Endometrium (tissue), 2 donors: ENCODE results near the gene PTPRG.
"Not testable (repeated sequence)": the region's sequence is repeated elsewhere in the genome, so short reads cannot be mapped to it uniquely, and the experiment has no call there.

Experiments
- FAIRE-seq: peaks from 2 replicates; lab custom pipeline; 2012; peaks lifted over from hg19 to GRCh38; lab: Jason Lieb, UNC
- donor health status: control.
- donor health status: control.

Gene PTPRG

DNA sequence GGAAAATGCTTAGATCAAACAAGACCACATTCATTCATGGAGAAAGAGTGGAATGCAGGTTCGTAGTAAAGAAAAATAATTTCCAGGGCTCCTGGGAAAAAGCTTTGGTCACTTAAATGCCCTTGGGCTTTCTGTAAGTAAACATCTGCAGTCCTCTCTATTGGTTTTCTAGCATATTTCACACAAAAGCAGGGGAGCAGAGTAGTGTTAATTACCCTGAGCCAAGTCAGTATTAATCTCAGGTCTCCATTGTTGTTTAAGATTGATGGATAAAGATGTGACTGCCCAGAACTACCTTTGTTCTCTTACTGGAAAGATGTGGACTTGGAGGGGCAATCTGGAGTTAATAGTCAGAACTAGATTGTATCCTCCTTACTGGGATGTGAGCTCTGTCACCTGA, 242.6 kb downstream of the PTPRG start:
- FAIRE-seq = no peak

DNA sequence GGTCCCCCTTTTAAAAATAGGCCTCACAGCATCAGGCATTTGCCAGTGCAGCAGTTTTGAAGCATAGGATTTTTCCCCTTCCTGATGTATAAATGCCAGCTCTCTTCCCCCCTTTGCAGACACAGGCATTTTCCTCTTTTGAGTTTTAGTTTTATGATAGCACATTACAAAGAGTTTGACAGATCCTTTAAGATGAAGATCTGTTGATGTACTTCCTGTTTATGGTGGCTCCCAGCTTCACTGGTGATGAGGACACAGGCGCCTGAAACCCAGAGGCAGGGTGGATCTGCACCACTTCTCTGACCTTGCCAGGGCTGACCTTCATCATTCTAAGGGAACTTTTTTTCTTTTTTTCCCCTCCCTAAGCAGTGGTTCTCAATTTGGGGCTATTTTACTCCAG, 243.4 kb downstream of the PTPRG start:
- no peak for FAIRE-seq

DNA sequence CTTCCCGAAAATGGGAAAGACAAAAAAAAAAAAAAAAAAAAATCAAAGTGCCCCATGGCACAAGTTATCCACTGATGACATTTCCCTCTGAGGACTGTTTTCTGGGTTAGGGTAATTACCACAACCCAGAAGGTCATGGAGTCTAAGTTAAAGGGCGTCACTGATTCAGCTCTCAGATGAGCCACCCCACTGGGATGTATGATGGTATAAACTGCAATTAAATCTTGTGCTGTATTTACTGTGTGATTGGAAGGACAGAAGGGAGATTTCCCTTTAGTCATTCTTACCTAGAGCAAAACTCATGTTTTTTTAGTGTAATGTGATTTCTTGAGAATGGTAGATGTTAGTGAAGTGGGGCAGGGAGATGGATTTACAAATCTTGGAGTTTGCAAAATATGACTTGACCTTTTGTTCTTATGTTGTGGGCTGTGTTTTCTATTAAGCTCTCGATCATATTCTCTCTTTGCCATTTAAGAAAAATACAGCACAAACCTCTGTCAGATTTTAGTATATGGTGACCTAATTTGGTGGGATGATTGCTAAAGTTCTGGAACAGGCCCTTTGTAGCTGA, 244.2 kb downstream of the PTPRG start:
- no peak for FAIRE-seq

DNA sequence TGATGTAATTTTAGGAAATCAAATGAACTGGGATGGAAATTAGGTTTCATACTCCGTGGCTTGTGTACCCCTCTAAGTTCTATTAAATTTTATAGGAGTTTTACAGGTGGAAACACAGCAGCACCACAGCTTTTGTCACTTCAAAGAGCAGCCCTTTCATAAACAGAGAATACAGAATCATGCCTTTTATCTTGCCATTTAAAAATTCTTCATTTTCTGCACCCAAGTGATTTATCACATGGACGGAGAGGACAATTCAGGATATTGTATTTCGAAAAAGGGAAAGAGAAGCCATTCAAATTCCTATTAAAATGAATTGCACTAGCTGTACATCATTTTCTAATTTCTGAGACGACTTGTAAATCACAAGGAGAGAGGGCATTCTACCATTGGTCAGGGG, 245.4 kb downstream of the PTPRG start:
- FAIRE-seq = no peak

DNA sequence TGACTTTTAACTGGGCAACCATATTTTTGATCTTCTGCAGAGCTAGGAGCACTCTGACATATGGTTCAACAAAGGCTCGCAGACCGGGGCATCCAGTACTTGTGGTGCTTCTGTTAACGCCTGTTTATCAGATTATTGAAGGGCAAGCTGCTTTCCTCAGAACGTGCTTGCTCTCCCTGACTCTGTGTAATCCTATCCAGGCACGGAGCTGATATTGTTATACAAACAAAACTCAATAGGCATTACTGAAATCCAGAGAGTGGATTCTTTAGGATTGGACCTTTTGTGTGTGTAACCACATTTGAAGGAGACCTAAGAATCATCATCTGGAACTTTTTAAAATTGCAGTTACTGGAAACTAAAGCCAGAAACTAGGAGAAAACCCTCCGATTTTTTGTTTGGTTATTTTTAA, 246.5 kb downstream of the PTPRG start:
- peak; percentile 67 for FAIRE-seq

DNA sequence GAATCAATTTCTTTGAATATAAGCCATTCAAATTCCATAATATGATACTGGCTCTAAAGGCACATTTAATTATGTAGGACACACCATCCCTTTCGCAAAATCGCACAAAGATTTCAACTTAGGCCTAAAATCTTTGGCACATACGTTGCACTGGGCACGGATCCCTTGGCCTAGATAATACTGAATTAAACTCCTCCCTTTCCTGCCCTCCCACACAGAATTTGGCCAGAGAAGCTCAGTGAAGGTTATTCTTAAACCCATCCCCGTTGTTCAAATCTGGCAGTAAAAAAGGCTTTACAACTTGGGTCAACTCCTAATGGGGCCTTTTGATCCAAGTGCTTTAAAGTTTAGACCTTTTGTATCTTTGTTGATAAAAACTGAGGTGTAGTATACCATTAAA, 247.2 kb downstream of the PTPRG start:
- no peak for FAIRE-seq

DNA sequence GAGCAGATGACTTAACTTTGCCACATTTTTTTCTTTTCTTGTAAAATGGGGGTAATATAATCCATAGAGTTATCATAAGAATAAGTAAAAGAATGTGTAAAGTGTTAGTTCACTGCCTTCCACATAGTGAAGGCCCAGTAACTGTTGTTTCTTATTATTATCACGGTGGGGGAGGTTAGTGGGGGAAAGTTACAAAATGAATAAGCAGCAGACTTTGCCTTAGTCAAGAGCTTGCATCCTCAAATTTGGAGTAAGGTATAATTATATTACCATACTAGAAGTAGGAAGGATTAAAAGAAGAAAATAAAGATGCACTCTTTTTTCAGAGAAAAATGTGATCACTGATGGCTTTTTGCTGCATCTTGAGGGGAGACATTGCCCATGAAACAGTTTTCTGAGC, 247.6 kb downstream of the PTPRG start:
- FAIRE-seq = no peak

DNA sequence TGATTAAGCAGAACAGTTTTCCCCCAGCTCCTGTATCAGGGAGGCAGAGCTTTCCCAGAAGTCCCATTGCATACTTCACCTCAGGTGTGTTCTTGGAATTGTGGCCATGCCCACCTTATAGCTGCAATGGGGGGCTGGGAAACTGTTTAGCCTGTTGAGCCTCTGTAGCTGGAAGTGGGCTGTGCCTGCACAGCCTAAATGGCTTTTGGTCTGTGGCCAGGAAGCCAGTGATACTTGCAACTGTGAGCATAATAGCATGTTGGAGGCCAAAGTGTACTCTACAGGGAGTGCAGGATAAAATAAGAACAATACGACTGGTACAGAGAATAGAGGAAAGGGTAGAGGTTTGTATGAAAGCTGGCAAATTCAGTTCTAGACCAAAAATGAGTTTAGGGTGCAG, 248.5 kb downstream of the PTPRG start:
- peak; percentile 29 for FAIRE-seq

DNA sequence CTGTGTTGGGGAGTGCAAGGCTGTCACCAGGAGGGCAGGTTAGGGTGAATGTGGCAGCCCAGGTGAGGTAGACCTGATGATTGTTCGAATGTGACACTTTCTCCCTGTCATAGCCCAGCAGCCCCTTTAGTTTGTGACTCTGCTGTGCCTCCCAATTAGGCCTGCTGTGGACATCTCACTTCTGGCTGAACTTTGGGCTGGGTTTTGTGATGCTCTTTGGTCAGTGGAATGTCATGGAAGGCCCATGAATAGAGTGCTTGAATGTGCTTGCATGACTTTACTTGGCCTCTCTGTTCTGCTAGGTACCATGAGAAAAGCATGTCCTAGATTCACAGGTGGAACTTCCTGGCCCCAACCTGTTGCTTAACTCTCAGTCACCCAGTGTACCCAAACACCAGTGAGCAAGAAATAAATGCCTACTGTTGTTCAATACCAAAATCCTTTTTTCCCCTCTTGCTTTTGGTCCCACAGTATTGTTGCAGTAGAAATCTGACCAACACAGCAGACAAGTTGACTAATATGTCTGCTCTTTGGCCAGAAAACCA, 249.7 kb downstream of the PTPRG start:
- no peak for FAIRE-seq

DNA sequence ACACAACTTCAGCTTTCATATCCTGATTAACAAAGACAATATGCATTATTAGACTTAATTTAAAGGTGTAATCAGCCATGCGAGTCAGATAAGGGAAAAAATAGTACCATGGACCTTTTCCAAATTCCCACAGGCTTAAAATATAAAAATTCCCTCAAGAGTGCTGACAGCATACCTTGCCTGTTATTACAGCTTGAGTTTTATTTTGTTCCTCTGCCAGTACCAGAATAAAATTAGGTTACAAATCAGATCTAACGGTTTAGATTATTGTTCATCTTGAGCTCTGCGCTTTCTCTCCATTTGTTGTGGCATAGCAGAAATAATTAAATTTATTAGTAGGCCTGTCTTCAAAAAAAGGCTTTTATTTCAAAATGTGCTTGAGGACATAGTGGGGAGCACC, 250.3 kb downstream of the PTPRG start:
- no peak for FAIRE-seq

DNA sequence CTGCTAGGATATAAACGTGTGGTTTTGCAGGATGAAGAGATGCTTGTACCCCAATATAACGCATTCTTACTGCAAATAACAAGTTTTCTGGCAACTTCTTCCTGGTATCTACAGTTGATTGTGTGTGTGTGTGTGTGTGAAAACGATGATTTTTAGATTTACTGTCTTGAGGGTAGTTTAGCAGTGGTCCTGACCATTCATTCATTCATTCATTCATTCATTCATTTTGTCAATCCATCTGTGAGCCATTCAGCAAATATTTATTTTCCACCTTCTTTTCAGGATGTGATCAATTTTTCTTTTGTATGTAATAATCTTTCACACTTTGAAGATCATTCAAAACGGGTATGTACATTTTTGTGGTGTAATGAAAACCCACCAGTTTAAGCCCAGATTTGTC, 250.7 kb downstream of the PTPRG start:
- no peak for FAIRE-seq

DNA sequence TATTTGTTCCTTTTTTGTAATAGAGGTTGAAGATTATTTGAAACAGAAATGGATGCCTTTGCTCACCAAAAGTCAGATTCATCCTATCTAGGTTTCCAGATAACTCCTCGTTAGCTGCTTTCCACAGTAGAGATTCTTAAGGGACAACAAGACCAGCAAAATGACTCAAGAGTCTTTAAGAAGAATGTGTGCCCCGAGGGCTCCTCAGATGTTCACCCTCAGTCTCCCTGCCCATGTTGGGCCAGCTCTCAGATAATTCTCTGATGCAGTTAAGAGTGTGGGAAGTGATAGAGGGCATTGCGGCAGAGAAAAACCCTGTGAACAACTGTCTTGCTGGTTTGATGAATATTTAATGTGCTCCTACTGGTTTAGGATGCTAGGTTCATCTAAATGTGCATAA, 251.1 kb downstream of the PTPRG start:
- FAIRE-seq = no peak

DNA sequence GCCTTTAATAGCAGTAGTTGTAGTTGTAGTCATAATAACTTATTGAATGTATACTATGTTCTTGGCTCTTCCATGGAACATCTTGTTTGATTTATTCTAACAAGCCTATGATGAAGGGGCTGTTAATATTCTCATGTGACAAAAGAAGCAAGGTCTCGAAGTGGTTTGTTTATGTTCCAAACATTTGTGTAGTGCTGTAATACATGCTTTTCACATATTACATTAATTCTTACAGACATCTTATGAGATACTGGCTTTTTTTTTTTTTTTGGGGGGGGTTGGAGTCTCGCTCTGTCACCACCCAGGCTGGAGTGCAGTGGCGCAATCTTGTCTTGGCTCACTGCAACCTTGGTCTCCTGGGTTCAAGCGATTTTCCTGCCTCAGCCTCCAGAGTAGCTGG, 252.3 kb downstream of the PTPRG start:
- FAIRE-seq = no peak

DNA sequence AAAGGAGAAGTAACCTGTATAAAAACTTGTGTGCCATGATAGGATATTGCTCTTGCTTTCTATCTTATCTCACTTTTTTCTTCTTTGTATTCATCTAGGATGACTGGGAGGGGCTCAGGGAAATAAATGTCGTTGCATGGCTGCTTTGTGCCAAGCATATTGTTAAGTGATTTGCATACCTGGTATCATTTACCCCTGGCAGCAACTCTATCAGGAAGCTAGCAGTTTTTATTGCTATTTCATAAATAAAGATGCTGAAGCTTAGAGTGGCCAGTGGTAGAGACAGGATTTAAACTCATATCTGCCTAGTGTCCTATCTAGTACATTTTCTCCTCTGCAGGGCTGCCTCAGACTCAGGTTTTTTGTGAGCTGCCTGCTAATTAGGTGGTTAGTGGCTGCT, 253.3 kb downstream of the PTPRG start:
- no peak for FAIRE-seq

DNA sequence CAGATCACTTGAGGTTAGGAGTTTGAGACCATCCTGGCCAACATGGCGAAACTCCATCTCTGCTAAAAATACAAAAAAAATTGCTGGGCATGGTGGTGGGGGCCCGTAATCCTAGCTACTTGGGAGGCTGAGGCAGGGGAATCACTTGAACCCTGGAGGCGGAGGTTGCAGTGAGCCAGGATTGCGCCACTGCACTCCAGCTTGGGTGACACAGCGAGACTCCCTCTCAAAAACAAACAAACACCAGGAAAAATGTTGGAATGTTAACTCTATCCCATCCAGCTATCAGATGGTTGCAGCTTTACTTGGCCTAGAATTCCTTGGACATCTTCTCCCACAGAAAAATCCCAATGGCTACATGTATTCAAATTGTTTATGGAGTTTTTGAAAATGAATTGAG, 254.9 kb downstream of the PTPRG start:
- FAIRE-seq = not testable (repeated sequence)

DNA sequence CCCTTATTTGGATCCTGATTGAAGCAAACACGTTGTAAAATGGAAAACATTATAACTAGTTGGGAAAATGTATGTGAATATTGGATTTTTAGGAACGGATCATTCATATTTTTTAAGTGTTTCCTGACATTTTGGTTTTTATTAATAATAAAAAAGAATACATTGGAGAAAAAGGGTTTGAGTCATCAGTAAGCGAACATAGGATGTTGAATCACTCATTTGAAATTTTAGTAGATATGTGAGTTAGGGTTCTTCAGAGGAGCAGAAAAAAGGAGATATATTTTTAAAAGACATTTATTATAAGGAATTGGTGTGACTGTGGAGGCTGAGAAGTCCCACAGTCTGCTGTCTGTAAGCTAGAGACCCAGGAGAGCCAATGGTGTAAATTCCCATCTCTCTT, 258.5 kb downstream of the PTPRG start:
- no peak for FAIRE-seq

DNA sequence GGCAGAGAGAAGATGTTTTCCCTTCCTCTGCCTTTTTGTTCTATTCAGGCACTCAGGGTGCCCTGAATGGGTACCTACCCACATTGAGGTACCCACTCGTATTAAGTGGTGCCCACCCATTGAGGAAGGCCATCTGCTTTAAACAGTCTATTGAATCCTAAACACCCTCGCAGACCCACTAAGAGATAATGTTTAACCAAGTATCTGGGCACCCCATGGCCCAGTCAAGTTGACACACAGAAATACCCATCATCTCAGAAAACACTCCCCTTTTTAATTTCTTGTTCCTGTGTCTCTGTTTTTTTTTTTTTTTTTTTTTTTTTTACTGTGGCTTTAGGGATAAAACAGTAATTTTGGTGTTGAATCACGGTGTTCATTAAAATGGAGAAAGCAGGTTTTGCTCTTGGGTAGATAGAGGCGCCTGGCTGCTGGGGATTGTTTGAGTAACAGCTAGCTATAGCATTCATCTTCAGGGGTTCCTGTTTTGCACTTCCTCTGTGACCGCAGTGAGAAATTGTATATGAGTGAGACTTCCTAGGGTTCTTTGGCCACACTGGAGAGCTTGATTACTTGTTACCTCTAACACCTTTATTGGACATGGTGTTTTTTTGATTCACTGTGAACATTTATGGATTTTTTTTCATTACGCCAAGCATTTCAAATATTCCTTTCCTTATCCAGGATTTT, 259.1 kb downstream of the PTPRG start:
- no peak for FAIRE-seq

DNA sequence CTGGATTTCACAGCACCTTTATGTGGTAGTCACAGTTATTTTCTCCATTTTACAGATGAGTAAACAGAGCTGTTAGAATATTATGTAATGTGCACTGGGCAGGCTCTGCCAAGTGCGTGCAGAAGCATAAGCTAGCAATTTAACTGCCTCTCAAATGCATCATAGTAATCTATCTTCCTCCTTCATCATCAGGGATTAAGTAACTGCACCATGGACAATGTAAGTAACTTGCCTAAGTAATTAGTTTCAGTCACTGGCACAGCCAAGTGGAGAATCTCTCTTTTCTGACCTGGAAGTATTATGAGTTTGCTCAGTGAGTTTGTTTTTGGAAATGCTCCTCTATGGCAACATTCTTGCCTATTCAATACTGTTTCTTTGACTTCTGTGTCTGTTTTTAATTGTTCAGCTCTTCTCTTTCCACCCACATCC, 260.5 kb downstream of the PTPRG start:
- FAIRE-seq = peak; percentile 35

DNA sequence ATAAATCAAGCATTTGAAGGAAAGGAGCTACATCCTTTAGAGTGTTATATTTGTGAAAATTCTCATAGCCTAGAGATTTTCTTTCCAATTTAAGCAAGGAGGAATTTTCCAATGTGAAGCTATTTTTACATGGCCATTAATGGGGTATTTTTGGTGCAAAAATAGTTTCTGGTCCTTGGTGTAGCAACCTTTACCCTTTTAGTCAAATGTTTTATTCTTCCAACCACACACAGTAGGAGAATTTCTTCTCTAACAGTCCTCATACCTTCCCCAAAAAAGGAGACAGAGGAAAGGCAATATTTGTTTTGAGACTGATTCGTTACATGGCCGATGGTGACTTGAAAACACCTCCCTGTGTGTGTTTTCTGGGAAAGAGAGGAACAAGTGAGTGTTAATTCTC, 261.2 kb downstream of the PTPRG start:
- no peak for FAIRE-seq

DNA sequence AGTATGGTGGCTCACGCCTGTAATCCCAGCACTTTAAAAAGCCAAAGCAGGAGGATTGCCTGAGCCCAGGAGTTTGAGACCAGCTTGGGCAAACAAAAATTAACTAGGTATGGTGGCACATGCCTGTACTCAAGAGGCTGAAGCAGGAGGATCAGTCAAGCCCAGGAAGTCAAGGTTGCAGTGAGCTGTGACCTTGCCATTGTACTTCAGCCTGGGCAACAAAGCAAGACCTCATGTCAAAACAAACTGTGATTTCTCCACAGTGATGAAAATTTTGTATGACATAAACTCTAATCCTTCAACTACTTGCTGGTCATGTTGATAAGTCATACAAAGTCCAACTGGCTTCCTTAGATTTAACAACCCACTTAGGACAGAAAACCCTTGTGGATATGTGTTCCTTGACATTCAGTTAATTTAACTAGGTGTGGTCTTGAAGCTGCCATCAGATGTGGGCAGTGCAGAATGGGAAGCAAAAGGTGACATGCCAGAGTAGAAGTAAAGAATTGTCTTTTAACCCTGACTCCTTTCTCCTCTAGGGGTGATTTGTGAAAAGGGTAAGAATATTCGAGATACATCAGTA, 263.3 kb downstream of the PTPRG start:
- no peak for FAIRE-seq

DNA sequence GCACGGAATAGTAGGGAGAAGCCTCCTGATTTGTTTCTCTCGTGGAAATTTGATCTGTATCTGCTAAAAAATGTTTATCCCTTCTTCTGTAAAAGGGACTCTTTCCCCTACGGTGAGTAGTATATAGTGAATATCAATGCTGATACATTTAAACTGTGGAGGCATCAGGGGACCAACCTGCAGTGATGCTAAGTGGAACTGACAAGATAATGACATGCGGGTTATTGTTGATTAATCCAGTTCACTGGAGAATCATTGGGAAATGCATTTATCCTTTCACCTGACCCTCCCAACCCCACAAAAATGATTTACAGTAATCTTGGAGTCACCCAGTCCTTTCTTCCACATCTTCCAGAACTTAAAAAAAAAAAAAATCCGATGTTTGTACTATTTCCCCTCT, 264.8 kb downstream of the PTPRG start:
- no peak for FAIRE-seq

DNA sequence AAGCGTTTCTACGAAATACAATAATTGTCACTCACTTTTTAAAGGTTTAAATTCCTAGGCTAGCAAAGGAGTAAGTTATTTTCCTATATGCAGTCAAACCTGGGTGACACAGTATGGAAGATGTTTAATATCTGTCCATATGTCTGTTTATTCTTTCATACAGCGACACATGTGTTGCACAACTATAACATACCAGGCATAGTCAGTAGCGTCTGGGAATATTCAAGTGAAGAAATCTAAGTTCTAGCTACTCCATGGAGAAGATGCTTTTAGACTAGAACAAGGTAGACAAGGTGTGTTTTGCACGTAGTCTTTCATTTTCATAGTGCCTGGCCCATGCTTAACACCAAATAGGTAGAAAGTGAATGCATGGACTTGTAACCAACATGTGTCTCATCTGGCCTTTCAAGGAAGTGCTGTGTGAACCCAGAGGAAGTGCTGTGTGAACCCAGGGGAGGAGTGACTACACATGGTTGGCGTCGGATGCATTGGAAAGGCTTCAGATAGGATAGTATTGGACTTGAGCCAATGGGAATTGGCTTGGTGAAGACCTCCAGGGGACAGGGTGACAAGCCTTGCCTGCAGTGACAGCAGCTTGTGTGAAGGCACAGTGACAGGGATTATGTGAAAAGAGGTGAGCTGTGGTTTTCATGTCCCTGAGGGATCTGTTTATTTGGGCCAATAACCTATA, 267.0 kb downstream of the PTPRG start:
- FAIRE-seq = no peak
